Measurements from ENCODE around the gene MAFG. TPM values are rescaled to one million over a fixed set of nuclear protein-coding genes. Genes with fewer than 3 reads are reported as not detected.

MAFG gene
- total RNA-seq, 6 experiments from 2014 or later, result 7.4 to 12.9 (median 9.2) TPM

- Histone ChIP-seq H3K9me3 (no peaks in the 10 kb centered on the region), H3K4me3 (no peak overlapping the region), H3K27me3 (no peaks in the 10 kb centered on the region), H3K27ac (no peak overlapping the region), H3K36me3 (peaks cover 0 to 42% (median 10%) of the 10 kb centered on the region in 4 donors), H3K4me1 (peaks cover 0 to 21% (median 5%) of the 10 kb centered on the region in 4 donors)
- 100% methylated on average over 2 of the region's 9 CpGs for WGBS (ENCODE audit: insufficient coverage, low coverage, low lambda C conversion rate, missing lambda C conversion rate)
- DNase-seq (no peak), ATAC-seq (no peak)
- TF ChIP-seq POLR2A (IDR thresholded peaks at IDR 0.05), result no peak
- TF ChIP-seq CTCF (IDR thresholded peaks at IDR 0.05), result no peak
- intact Hi-C loops (cut with DNase I), result no loop called here
Observed at GRCh38 chr17:81898885-81899284, 28.6 kb downstream of the MAFG start.

- Histone ChIP-seq H3K4me3 (no peak overlapping the region), H3K36me3 (peaks cover 0 to 42% (median 10%) of the 10 kb centered on the region in 4 donors), H3K4me1 (peaks cover 0 to 21% (median 5%) of the 10 kb centered on the region in 4 donors), H3K27me3 (no peaks in the 10 kb centered on the region), H3K9me3 (no peaks in the 10 kb centered on the region), H3K27ac (no peak overlapping the region)
- TF ChIP-seq POLR2A (IDR thresholded peaks at IDR 0.05), result no peak
- TF ChIP-seq CTCF (IDR thresholded peaks at IDR 0.05), result no peak
- intact Hi-C loops (cut with DNase I), result no loop called here
- DNase-seq (no peak), ATAC-seq (no peak)
- WGBS (ENCODE audit: insufficient coverage, low coverage, low lambda C conversion rate, missing lambda C conversion rate), result 89% methylated on average over 10 of the region's 19 CpGs
Observed at GRCh38 chr17:81898029-81898866, 29.3 kb downstream of the MAFG start.

DNA sequence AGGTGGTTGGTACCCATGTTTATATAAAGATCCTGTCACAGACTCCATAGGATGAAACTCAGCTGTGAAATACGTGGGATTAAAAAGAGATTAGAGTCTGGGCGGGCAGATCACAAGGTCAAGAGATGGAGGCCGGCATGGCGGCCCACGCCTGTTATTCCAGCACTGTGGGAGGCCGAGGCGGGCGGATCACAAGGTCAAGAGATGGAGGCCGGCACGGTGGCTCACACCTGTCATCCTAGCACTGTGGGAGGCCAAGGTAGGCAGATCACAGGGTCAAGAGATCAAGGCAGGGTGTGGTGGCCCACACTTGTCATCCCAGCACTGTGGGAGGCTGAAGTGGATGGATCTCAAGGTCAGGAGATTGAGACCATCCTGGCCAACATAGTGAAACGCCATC, 32.1 kb downstream of the MAFG start:
- Histone ChIP-seq H3K4me1 (peaks cover 0 to 12% (median 2%) of the 10 kb centered on the region in 4 donors), H3K27ac (no peak overlapping the region), H3K4me3 (no peak overlapping the region), H3K9me3 (no peaks in the 10 kb centered on the region), H3K27me3 (no peaks in the 10 kb centered on the region), H3K36me3 (peaks cover 0 to 42% (median 10%) of the 10 kb centered on the region in 4 donors)
- TF ChIP-seq POLR2A (IDR thresholded peaks at IDR 0.05), result no peak
- no peak for TF ChIP-seq CTCF (IDR thresholded peaks at IDR 0.05)
- WGBS (ENCODE audit: insufficient coverage, low coverage, low lambda C conversion rate, missing lambda C conversion rate), result 90% methylated on average over 5 of the region's 11 CpGs
- DNase-seq (no peak), ATAC-seq (no peak)
- intact Hi-C loops (cut with DNase I), result no loop called here

GRCh38 chr17:81891303-81891552, 36.3 kb downstream of the MAFG start:
- TF ChIP-seq CTCF (IDR thresholded peaks at IDR 0.05) (no peak), POLR2A (IDR thresholded peaks at IDR 0.05) (no peak)
- intact Hi-C loops (cut with DNase I), result no loop called here
- DNase-seq, result no peak
- no peak for ATAC-seq
- H3K9me3 ChIP-seq, result no peaks in the 10 kb centered on the region
- no peaks in the 10 kb centered on the region for H3K27me3 ChIP-seq
- peaks cover 0 to 19% (median 5%) of the 10 kb centered on the region in 4 donors for H3K4me1 ChIP-seq
- peak overlapping the region; percentile 15 to 75 (median 67) for H3K27ac ChIP-seq
- H3K4me3 ChIP-seq, result peak overlapping the region; percentile 81 to 91 (median 91)
- H3K36me3 ChIP-seq, result peaks cover 3 to 51% (median 18%) of the 10 kb centered on the region in 4 donors
- no CpG with 5 or more reads among the region's 40 CpGs for WGBS (ENCODE audit: insufficient coverage, low coverage, low lambda C conversion rate, missing lambda C conversion rate)
